Measurements from ENCODE around the gene PODNL1. TPM values are rescaled to one million over a fixed set of nuclear protein-coding genes. Genes with fewer than 3 reads are reported as not detected.

PODNL1 gene
- polyA plus RNA-seq, 1 donor (not counting 4 experiments of a cell fraction or from before 2014, with no cell fraction given) = 1.0 TPM

DNA sequence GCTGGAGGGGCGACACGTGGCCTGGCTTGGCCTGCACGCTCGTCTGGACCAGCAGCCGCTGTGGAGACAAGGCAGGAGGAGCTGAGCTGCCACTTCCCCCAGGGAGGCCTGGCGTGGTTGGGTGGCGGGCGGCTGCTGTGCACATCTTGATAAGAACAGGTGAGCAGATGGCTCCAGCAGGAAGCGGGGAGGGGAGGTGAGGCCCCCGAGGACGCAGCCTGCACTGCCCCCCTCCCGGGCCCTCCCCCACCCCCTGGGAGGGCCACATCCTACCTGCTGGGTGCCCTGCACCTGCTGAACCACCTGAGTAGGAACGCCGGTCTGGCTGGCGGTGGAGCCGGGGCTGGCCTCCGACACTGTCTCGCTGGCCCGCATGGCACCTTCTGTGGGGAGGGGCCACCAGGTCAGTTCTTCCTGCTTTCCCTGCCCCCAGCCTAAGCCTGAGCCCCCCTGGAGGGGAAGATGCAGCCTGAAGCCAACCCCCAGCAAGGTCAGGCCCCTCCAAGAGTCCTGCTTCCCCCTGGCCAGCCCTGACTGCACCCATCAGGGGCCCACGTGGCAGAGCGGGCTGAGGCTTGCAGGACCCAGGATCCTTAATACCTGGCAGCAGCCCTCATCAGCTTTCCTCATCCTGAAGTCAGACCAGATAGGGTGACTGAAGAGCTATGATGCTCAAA is 45.1 kb upstream of the PODNL1 start:
- H4K20me1 ChIP-seq (ENCODE audit: control insufficient read depth, extremely low read depth, insufficient read depth, low read length) = no peaks in the 10 kb centered on the region
- no peak overlapping the region for H3K4me3 ChIP-seq (ENCODE audit: control insufficient read depth in 2 of 3, extremely low read depth in 1 of 3, insufficient read depth in 2 of 3, low read depth in 1 of 3, low read length in 3 of 3)
- H3K9ac ChIP-seq (ENCODE audit: control insufficient read depth, extremely low read depth, insufficient read depth, low read length) = no peak overlapping the region
- H3K27me3 ChIP-seq (ENCODE audit: control insufficient read depth, extremely low read depth, insufficient read depth, low read length) = no peaks in the 10 kb centered on the region
- no peak overlapping the region for H3K4me2 ChIP-seq (ENCODE audit: control insufficient read depth, extremely low read depth, insufficient read depth, low read depth, low read length)
- no peak overlapping the region for H3K27ac ChIP-seq (ENCODE audit: control insufficient read depth, insufficient read depth, low read length)
- H3K9me3 ChIP-seq (ENCODE audit: control insufficient read depth, low read depth, low read length) = no peaks in the 10 kb centered on the region
- FAIRE-seq (no peak), DNase-seq (ENCODE audit: low read depth, low spot score) (no peak)
- H2AFZ ChIP-seq (ENCODE audit: control insufficient read depth, low read length) = no peak overlapping the region
- TF ChIP-seq CTCF (optimal IDR thresholded peaks at IDR 0.05 in 1 of 3, IDR thresholded peaks at IDR 0.05 in 1 of 3, conservative IDR thresholded peaks at IDR 0.05 in 1 of 3; ENCODE audit: extremely low read depth in 1 of 3, insufficient read depth in 2 of 3, low read length in 3 of 3) = no peak
- peaks cover 11% of the 10 kb centered on the region for H3K4me1 ChIP-seq (ENCODE audit: control insufficient read depth, extremely low read depth, insufficient read depth, low read length)
- dilution Hi-C loops (cut with MboI; ENCODE audit: extremely low pct_ligation_motif_present, low sequenced_read_pairs) = no loop called here
- no peaks in the 10 kb centered on the region for H3K9me1 ChIP-seq (ENCODE audit: control insufficient read depth, extremely low read depth, insufficient read depth, low read length)
- H3K79me2 ChIP-seq (ENCODE audit: control insufficient read depth, insufficient read depth, low read length) = no peaks in the 10 kb centered on the region
- H3K36me3 ChIP-seq (ENCODE audit: control insufficient read depth in 2 of 2, extremely low read depth in 1 of 2, insufficient read depth in 2 of 2, low read length in 2 of 2) = peaks cover 5 to 8% of the 10 kb centered on the region in 2 experiments

GRCh38 chr19:13982773-13983172 is 44.6 kb upstream of the PODNL1 start:
- Histone ChIP-seq H2AFZ (ENCODE audit: control insufficient read depth, low read length) (no peak overlapping the region), H3K4me2 (ENCODE audit: control insufficient read depth, extremely low read depth, insufficient read depth, low read depth, low read length) (no peak overlapping the region), H3K27ac (ENCODE audit: control insufficient read depth, insufficient read depth, low read length) (no peak overlapping the region), H4K20me1 (ENCODE audit: control insufficient read depth, extremely low read depth, insufficient read depth, low read length) (no peaks in the 10 kb centered on the region), H3K9ac (ENCODE audit: control insufficient read depth, extremely low read depth, insufficient read depth, low read length) (no peak overlapping the region), H3K4me3 (ENCODE audit: control insufficient read depth in 2 of 3, extremely low read depth in 1 of 3, insufficient read depth in 2 of 3, low read depth in 1 of 3, low read length in 3 of 3) (no peak overlapping the region), H3K36me3 (ENCODE audit: control insufficient read depth in 2 of 2, extremely low read depth in 1 of 2, insufficient read depth in 2 of 2, low read length in 2 of 2) (peaks cover 5 to 6% of the 10 kb centered on the region in 2 experiments), H3K4me1 (ENCODE audit: control insufficient read depth, extremely low read depth, insufficient read depth, low read length) (peaks cover 11% of the 10 kb centered on the region), H3K79me2 (ENCODE audit: control insufficient read depth, insufficient read depth, low read length) (no peaks in the 10 kb centered on the region), H3K27me3 (ENCODE audit: control insufficient read depth, extremely low read depth, insufficient read depth, low read length) (no peaks in the 10 kb centered on the region), H3K9me3 (ENCODE audit: control insufficient read depth, low read depth, low read length) (no peaks in the 10 kb centered on the region), H3K9me1 (ENCODE audit: control insufficient read depth, extremely low read depth, insufficient read depth, low read length) (no peaks in the 10 kb centered on the region)
- TF ChIP-seq CTCF (optimal IDR thresholded peaks at IDR 0.05 in 1 of 3, IDR thresholded peaks at IDR 0.05 in 1 of 3, conservative IDR thresholded peaks at IDR 0.05 in 1 of 3; ENCODE audit: extremely low read depth in 1 of 3, insufficient read depth in 2 of 3, low read length in 3 of 3) = no peak
- no peak for TF ChIP-seq EZH2 (IDR thresholded peaks at IDR 0.05; ENCODE audit: low read length)
- DNase-seq (ENCODE audit: low read depth, low spot score) (no peak), FAIRE-seq (no peak)
- dilution Hi-C loops (cut with MboI; ENCODE audit: extremely low pct_ligation_motif_present, low sequenced_read_pairs) = no loop called here

All from keratinocyte (primary cell).